CD8-positive, alpha-beta memory T cell (primary cell): ENCODE measurements around the gene DOK7. TPM values are rescaled to one million over a fixed set of nuclear protein-coding genes. Genes with fewer than 3 reads are reported as not detected.

ENCODE experiments used
- CTCF ChIA-PET: fragments of 350-600 bp; sonication (Branson Sonifier 250); formaldehyde crosslinking; loops from one replicate; lab custom pipeline; 2021; ENCODE audit warnings: antibody characterized with exemption; lab: Charles Lee
- POLR2A ChIA-PET: fragments of 350-600 bp; sonication (Branson Sonifier 250); formaldehyde crosslinking; loops from one replicate; lab custom pipeline; 2021; ENCODE audit warnings: antibody characterized with exemption; lab: Charles Lee
- DNase-seq, 5 donors: peaks; one replicate each; pipeline versions ENCODE4 v3.0.0 to v3.0.0-alpha.2; 2020 to 2022; ENCODE audit warnings: mixed read lengths in 1 of 5
- H3K27ac ChIP-seq: one replicate; pipeline ENCODE4 v1.7.0; 2013; ENCODE audit warnings: low read depth, mild to moderate bottlenecking, low read length, moderate library complexity
- H3K27me3 ChIP-seq: 2 replicates; pipeline ENCODE4 v1.7.0; 2013; ENCODE audit warnings: low read length, mild to moderate bottlenecking; ENCODE audit not compliant: insufficient read depth, poor library complexity, severe bottlenecking
- H3K36me3 ChIP-seq: 2 replicates; pipeline ENCODE4 v1.7.0; 2013; ENCODE audit warnings: mild to moderate bottlenecking, low read length, moderate library complexity; ENCODE audit not compliant: insufficient read depth
- H3K4me1 ChIP-seq: 2 replicates; pipeline ENCODE4 v1.7.0; 2013; ENCODE audit warnings: mild to moderate bottlenecking, low read length, moderate library complexity; ENCODE audit not compliant: insufficient read depth
- H3K4me3 ChIP-seq: 2 replicates; pipeline ENCODE4 v1.7.0; 2013; ENCODE audit warnings: mild to moderate bottlenecking, low read length
- H3K9me3 ChIP-seq: 2 replicates; pipeline ENCODE4 v1.7.0; 2013; ENCODE audit warnings: mild to moderate bottlenecking, low read length
- H3K27ac Mint-ChIP-seq, 8 donors: one replicate each; pipeline ENCODE4 v1.8.0; 2020 to 2021; ENCODE audit warnings: mixed read lengths in 8 of 8, mild to moderate bottlenecking in 6 of 8, inconsistent platforms in 3 of 8, moderate library complexity in 3 of 8
- H3K27me3 Mint-ChIP-seq, 2 donors: one replicate each; pipeline ENCODE4 v1.8.0; 2020 to 2021; ENCODE audit warnings: mixed read lengths in 2 of 2, mild to moderate bottlenecking in 1 of 2, moderate library complexity in 1 of 2
- H3K36me3 Mint-ChIP-seq, 3 donors: one replicate each; pipeline ENCODE4 v1.8.0; 2020 to 2021; ENCODE audit warnings: mixed read lengths in 3 of 3, inconsistent platforms in 1 of 3, mild to moderate bottlenecking in 1 of 3
- H3K4me1 Mint-ChIP-seq, 3 donors: one replicate each; pipeline ENCODE4 v1.8.0; 2020 to 2021; ENCODE audit warnings: mixed read lengths in 3 of 3, inconsistent platforms in 1 of 3, mild to moderate bottlenecking in 1 of 3
- H3K4me3 Mint-ChIP-seq, 7 donors: one replicate each; pipeline ENCODE4 v1.8.0; 2020 to 2021; ENCODE audit warnings: mixed read lengths in 7 of 7, mild to moderate bottlenecking in 6 of 7, moderate library complexity in 4 of 7, inconsistent platforms in 2 of 7
- H3K9me3 Mint-ChIP-seq, 5 donors: one replicate each; pipeline ENCODE4 v1.8.0; 2020 to 2022; ENCODE audit warnings: mixed read lengths in 5 of 5, mild to moderate bottlenecking in 3 of 5, moderate library complexity in 2 of 5, inconsistent platforms in 1 of 5
- polyA plus RNA-seq: library from polyadenylated mRNA; unstranded; fragments of 300-500 nt; fragmentation: Illumina TruSeq; gene quantifications from one replicate; pipeline ENCODE4 v1.2.3, GENCODE V29; 2021
- total RNA-seq, 2 experiments: library from RNA; stranded (reverse); gene quantifications; one replicate each; pipeline ENCODE4 v1.2.3, GENCODE V29; 2021

The DOK7 gene
- total and polyA plus RNA-seq, 3 experiments from 2014 or later = not detected

DNA sequence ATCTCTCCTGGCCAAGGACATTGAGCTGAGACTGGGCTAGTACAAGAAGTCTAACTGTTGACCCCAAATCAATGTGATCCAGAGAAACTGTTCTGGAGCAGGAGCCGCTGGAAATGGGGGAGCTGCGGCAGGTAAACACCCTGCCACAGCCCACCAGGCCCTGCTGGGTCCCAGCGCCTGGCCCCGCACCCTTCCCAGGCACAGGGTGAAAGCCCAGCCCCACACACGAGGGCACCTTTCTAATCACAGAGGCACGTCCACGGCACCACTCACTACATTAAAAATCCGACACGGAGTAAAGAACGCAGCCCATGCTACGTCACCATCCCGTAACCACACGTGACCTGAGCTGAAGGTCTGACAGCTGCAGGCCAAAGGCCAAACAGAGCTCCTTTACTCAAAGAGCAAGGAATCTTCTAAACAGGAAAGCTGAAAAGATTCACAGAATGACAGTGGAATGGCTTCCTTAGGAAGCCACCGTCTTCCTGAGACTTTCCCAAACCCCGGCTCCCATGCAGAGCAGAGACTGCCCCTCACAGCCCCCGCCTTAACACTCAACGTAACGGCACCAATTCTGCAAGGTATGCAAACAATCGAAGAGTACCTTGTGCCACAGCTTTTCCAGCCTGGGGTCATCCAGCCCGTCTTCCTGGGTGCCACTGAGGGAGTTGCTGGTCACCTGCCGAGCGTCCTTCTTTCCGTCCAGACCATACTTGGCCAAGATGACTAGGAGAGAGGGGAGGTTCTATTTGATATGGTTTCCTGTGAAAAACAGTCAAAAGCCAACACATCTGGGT lies 56.6 kb downstream of the DOK7 start:
- peaks cover 28% of the 10 kb centered on the region for H3K36me3 ChIP-seq
- POLR2A ChIA-PET = no interaction called here
- Mint-ChIP-seq H3K9me3 (no peaks in the 10 kb centered on the region), H3K4me3 (no peak overlapping the region), H3K36me3 (peaks cover 0 to 90% (median 5%) of the 10 kb centered on the region in 3 donors), H3K27me3 (no peaks in the 10 kb centered on the region), H3K27ac (no peak overlapping the region), H3K4me1 (no peaks in the 10 kb centered on the region)
- no peaks in the 10 kb centered on the region for H3K9me3 ChIP-seq
- no peaks in the 10 kb centered on the region for H3K4me1 ChIP-seq
- DNase-seq = peak in 1 of 5 donors; percentile 22
- no peak overlapping the region for H3K4me3 ChIP-seq
- H3K27ac ChIP-seq = no peak overlapping the region
- H3K27me3 ChIP-seq = no peaks in the 10 kb centered on the region
- CTCF ChIA-PET = no interaction called here

DNA sequence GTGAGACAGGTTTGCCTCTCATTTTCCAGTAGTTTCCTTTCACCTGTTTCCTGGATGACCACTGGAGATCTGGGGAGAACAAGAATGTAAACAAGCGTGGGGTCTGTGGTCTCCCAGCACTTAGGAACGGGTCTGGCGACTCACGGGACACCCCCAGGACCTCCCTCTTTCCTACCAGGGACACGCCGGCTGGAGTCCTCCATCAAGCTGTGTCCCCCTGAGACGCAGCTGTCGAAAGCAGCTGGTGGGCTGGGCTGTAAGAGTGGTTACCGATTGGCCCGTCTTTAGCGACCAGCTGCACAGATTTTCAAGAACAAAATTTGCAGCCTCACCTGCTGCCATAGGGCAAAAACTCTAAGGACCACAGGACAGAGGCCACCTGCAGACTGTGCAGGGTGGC lies 57.2 kb downstream of the DOK7 start:
- no peak overlapping the region for H3K4me3 Mint-ChIP-seq
- no peaks in the 10 kb centered on the region for H3K27me3 Mint-ChIP-seq
- H3K9me3 Mint-ChIP-seq = no peaks in the 10 kb centered on the region
- peaks cover 29% of the 10 kb centered on the region for H3K36me3 ChIP-seq
- peaks cover 0 to 90% (median 5%) of the 10 kb centered on the region in 3 donors for H3K36me3 Mint-ChIP-seq
- no peak overlapping the region for H3K27ac ChIP-seq
- no peak overlapping the region for H3K4me3 ChIP-seq
- CTCF ChIA-PET = no interaction called here
- no peaks in the 10 kb centered on the region for H3K9me3 ChIP-seq
- H3K27ac Mint-ChIP-seq = no peak overlapping the region
- H3K4me1 ChIP-seq = no peaks in the 10 kb centered on the region
- DNase-seq = peak in 1 of 5 donors; percentile 11
- no peaks in the 10 kb centered on the region for H3K27me3 ChIP-seq
- H3K4me1 Mint-ChIP-seq = peaks cover 0 to 6% (median 0%) of the 10 kb centered on the region in 3 donors
- POLR2A ChIA-PET = no interaction called here

DNA sequence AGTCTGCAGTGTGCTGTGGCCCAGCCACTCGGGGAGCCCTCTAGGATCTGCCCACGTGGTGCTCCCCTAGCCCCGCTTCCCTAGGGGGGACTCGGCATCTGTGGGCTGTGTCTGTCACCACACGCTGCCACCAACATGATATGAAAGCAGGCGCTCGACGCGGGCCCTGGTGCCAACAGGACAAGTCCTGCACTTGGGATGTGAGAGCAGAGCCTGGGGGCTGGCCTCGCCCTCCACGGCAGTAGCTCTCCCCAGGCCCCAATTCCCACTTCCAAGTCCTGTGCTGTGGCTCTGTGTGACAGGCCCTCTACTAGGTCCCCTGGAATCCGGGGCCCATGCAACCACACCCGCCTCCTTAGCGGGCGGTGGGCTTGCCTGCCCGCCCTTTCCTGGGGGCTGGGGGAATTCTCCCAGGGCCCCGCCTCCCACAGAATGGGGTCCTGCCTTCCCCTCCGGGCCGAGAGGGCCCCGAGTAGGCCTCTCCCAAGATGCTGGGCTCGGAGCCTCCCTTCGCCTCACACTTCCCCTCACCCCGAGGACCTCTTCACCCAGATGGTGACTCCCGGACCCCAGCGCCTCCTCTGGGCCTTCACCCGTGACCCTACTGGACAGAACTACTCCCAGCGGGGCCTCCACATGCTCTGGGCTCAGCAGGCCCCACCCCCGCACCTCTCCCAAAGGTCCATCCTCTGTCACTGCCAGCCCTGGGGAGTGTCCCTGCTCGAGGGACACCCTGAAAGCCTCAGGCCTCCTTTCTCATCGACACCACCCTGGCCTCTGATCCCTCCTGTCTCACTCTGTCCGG lies 57.9 kb downstream of the DOK7 start:
- Histone ChIP-seq H3K27ac (no peak overlapping the region), H3K36me3 (peaks cover 27% of the 10 kb centered on the region), H3K4me1 (no peaks in the 10 kb centered on the region), H3K9me3 (no peaks in the 10 kb centered on the region), H3K4me3 (no peak overlapping the region), H3K27me3 (no peaks in the 10 kb centered on the region)
- H3K4me1 Mint-ChIP-seq = peaks cover 0 to 9% (median 1%) of the 10 kb centered on the region in 3 donors
- ChIA-PET POLR2A (no interaction called here), CTCF (no interaction called here)
- H3K9me3 Mint-ChIP-seq = no peaks in the 10 kb centered on the region
- H3K4me3 Mint-ChIP-seq = no peak overlapping the region
- peak in 1 of 5 donors; percentile 26 for DNase-seq
- H3K27me3 Mint-ChIP-seq = no peaks in the 10 kb centered on the region
- peaks cover 0 to 86% (median 1%) of the 10 kb centered on the region in 3 donors for H3K36me3 Mint-ChIP-seq
- H3K27ac Mint-ChIP-seq = no peak overlapping the region

DNA sequence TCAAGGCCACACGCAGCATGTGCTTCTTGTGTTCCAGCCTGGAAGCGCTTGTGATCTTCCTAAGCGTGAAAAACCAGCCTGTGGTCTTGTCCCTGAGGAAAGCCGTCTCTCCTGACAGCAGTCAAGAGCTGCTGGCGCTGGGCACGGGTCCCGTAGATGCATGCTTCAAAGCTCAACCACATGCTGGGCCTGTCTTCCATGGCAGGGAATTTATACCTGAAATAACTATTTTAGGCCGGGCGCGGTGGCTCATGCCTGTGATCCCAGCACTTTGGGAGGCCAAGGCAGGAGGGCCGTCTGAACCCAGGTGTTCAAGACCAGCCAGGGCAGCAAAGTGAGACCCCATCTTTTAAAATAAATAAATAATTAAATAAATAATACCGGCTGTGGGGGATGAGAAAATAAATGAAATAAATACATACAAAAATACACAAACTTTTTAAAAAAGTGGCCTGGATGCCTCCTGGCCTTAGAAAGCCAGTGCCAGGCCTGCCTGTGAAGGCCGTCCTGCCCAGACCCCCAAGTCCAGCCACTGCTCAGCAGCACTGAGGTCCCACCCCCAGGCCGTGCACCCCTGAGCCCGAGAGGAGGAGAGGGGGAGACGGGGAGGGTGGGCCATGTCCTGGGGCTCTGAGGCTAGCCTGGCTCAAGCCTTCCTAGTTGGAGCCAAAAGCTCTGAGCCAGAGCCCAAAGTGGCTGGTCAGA lies 58.7 kb downstream of the DOK7 start:
- Histone ChIP-seq H3K27me3 (no peaks in the 10 kb centered on the region), H3K4me3 (no peak overlapping the region), H3K4me1 (no peaks in the 10 kb centered on the region), H3K27ac (no peak overlapping the region), H3K36me3 (peaks cover 22% of the 10 kb centered on the region), H3K9me3 (no peaks in the 10 kb centered on the region)
- no peaks in the 10 kb centered on the region for H3K9me3 Mint-ChIP-seq
- DNase-seq = peak in 1 of 5 donors; percentile 36
- CTCF ChIA-PET = no interaction called here
- POLR2A ChIA-PET = no interaction called here
- H3K27ac Mint-ChIP-seq = no peak overlapping the region
- peaks cover 0 to 85% (median 1%) of the 10 kb centered on the region in 3 donors for H3K36me3 Mint-ChIP-seq
- no peaks in the 10 kb centered on the region for H3K27me3 Mint-ChIP-seq
- H3K4me1 Mint-ChIP-seq = peaks cover 4 to 12% (median 7%) of the 10 kb centered on the region in 3 donors
- no peak overlapping the region for H3K4me3 Mint-ChIP-seq

DNA sequence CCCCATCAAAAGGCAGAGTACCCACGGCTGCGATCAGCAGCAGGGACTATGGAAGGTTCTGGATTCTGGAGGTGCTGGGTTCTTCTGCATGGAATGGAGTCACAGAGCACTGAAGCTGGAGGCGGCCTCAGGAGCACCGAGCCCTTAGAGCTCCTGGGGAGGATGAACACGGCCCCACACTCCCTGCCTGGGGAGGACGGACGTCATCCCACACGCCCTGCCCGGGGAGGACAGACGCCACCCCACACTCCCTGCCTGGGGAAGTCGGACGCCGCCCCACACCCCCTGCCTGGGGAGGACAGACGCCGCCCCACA lies 59.2 kb downstream of the DOK7 start:
- POLR2A ChIA-PET = no interaction called here
- Mint-ChIP-seq H3K27ac (no peak overlapping the region), H3K4me3 (no peak overlapping the region), H3K27me3 (no peaks in the 10 kb centered on the region), H3K9me3 (no peaks in the 10 kb centered on the region), H3K36me3 (peaks cover 0 to 84% (median 1%) of the 10 kb centered on the region in 3 donors), H3K4me1 (peaks cover 4 to 17% (median 7%) of the 10 kb centered on the region in 3 donors)
- H3K27me3 ChIP-seq = no peaks in the 10 kb centered on the region
- H3K9me3 ChIP-seq = no peaks in the 10 kb centered on the region
- no peak overlapping the region for H3K4me3 ChIP-seq
- no peak overlapping the region for H3K27ac ChIP-seq
- peak in 1 of 5 donors; percentile 25 for DNase-seq
- no peaks in the 10 kb centered on the region for H3K4me1 ChIP-seq
- CTCF ChIA-PET = no interaction called here
- peaks cover 22% of the 10 kb centered on the region for H3K36me3 ChIP-seq

DNA sequence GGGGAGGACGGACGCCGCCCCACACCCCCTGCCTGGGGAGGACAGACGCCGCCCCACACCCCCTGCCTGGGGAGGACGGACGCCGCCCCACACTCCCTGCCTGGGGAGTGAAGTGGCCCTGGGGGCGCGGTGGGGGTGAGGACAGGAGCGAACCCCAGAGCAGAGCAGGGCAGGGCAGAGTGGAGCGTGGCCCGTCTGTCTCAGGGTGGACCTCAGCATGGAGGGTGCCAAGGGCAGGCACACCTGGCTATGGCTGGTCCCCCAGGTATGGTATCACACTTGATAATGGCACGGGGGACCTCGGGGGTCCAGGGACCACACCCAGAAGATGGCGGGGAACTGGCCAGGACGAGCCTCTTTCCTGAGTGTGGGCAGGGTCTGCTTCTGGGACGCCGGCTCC lies 59.5 kb downstream of the DOK7 start:
- POLR2A ChIA-PET = no interaction called here
- H3K27ac Mint-ChIP-seq = no peak overlapping the region
- no peak overlapping the region for H3K4me3 ChIP-seq
- H3K4me1 ChIP-seq = no peaks in the 10 kb centered on the region
- no peaks in the 10 kb centered on the region for H3K27me3 Mint-ChIP-seq
- H3K9me3 ChIP-seq = no peaks in the 10 kb centered on the region
- H3K27me3 ChIP-seq = no peaks in the 10 kb centered on the region
- H3K4me1 Mint-ChIP-seq = peaks cover 4 to 20% (median 7%) of the 10 kb centered on the region in 3 donors
- H3K9me3 Mint-ChIP-seq = no peaks in the 10 kb centered on the region
- H3K4me3 Mint-ChIP-seq = no peak overlapping the region
- H3K36me3 Mint-ChIP-seq = peaks cover 0 to 83% (median 1%) of the 10 kb centered on the region in 3 donors
- CTCF ChIA-PET = no interaction called here
- peaks cover 22% of the 10 kb centered on the region for H3K36me3 ChIP-seq
- DNase-seq = peak in 1 of 5 donors; percentile 13
- no peak overlapping the region for H3K27ac ChIP-seq

DNA sequence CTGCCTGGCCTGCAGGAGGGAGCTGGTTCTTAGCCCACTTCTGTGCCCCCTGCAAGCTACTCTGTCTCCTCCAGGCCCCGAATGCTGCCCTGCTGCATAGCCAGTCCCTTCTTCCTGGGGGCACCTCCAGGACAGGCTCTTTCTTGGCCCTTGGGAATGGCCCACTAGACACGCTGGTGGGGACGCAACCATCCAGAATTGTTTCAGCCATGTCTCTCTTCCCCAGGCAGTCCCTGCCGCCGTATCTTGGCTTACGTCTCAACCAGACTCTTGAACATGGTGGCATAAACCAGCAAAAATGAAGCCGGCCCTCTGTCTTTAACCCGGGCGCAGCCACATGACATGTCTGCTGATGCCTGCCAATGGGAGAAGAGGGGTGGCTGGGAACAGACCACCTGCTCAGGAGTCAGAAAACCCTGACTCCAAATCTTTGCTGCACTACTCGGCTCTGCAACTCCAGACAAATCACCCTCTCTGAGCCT lies 60.1 kb downstream of the DOK7 start:
- Histone ChIP-seq H3K9me3 (no peaks in the 10 kb centered on the region), H3K4me1 (no peaks in the 10 kb centered on the region), H3K27ac (no peak overlapping the region), H3K27me3 (no peaks in the 10 kb centered on the region), H3K4me3 (no peak overlapping the region), H3K36me3 (peaks cover 22% of the 10 kb centered on the region)
- ChIA-PET CTCF (no interaction called here), POLR2A (no interaction called here)
- DNase-seq = peak in 1 of 5 donors; percentile 37
- Mint-ChIP-seq H3K9me3 (no peaks in the 10 kb centered on the region), H3K4me1 (peaks cover 7 to 26% (median 11%) of the 10 kb centered on the region in 3 donors), H3K27me3 (no peaks in the 10 kb centered on the region), H3K36me3 (peaks cover 0 to 83% (median 1%) of the 10 kb centered on the region in 3 donors), H3K4me3 (no peak overlapping the region), H3K27ac (no peak overlapping the region)
